Measurements from ENCODE around the gene UNC13C.

DNA sequence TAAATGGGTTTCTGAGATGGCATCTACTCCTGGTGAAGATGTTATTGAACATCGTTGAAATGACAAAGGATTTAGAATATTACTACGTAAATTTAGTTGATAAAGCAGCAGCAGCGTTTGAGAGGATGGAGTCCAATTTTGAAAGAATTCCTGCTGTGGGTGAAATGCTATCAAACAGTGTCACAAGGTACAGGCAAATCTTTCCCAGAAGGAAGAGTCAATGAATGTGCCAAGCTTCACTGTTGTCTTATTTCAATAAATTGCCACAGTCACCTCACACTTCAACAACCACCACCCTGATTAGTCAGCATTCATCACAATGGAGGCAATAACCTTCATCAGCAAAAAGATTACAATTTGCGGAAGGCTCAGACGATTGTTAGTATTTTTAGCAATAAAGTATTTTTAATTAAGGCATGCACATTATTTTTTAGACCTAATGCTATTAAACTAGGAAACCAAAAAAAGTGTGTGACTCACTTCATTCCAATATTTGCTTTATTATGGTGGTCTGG is 142.8 kb downstream of the UNC13C start:
- TF ChIP-seq EZH2phosphoT487 (IDR thresholded peaks at IDR 0.05; ENCODE audit: insufficient read depth, low read depth) (no peak), EZH2 (IDR thresholded peaks at IDR 0.05; ENCODE audit: insufficient read depth, poor library complexity, severe bottlenecking) (no peak)
